CD14-positive monocyte (primary cell): Measurements from ENCODE around the gene PER2. TPM values are rescaled to one million over a fixed set of nuclear protein-coding genes. Genes with fewer than 3 reads are reported as not detected.

Source experiments
- DNase-seq, 3 donors: peaks; one replicate each; pipeline ENCODE4 v3.0.0-alpha.2; 2011 to 2022
- H2AFZ ChIP-seq: 2 replicates; pipeline ENCODE4 v1.6.0; 2012; ENCODE audit warnings: mild to moderate bottlenecking, low read depth, low read length, inconsistent platforms; ENCODE audit not compliant: insufficient read depth, poor library complexity, severe bottlenecking
- H3K27ac ChIP-seq, 2 donors: 1 replicate in 1 of 2; 2 replicates in 1 of 2; pipeline ENCODE4 v1.5.1; 2012 to 2013; ENCODE audit warnings: low read length in 2 of 2, control low read depth in 1 of 2, inconsistent platforms in 1 of 2, low read depth in 1 of 2, mild to moderate bottlenecking in 1 of 2
- H3K27me3 ChIP-seq, 2 donors: one replicate each; pipeline versions ENCODE4 v1.6.0 to v1.6.1; 2011 to 2013; ENCODE audit warnings: low read length in 2 of 2; ENCODE audit not compliant: control insufficient read depth in 2 of 2, insufficient read depth in 2 of 2
- H3K36me3 ChIP-seq, 2 donors: replicated peaks in 1 of 2; 1 replicate in 1 of 2; 2 replicates in 1 of 2; pipeline versions ENCODE4 v1.5.1 to v1.6.1; 2012 to 2013; ENCODE audit warnings: low read length in 2 of 2, control low read depth in 1 of 2, inconsistent platforms in 1 of 2, mild to moderate bottlenecking in 1 of 2; ENCODE audit not compliant: insufficient read depth in 2 of 2, control insufficient read depth in 1 of 2
- H3K4me1 ChIP-seq, 2 donors: 1 replicate in 1 of 2; 2 replicates in 1 of 2; pipeline versions ENCODE4 v1.5.1 to v1.6.1; 2012 to 2013; ENCODE audit warnings: low read length in 2 of 2, control low read depth in 1 of 2, inconsistent platforms in 1 of 2, mild to moderate bottlenecking in 1 of 2, moderate library complexity in 1 of 2; ENCODE audit not compliant: insufficient read depth in 2 of 2, control insufficient read depth in 1 of 2
- H3K4me2 ChIP-seq: replicated peaks from 2 replicates; pipeline ENCODE3; 2012; ENCODE audit warnings: low read length, moderate library complexity, mild to moderate bottlenecking; ENCODE audit not compliant: poor library complexity, severe bottlenecking; ENCODE audit errors: extremely low read depth
- H3K4me3 ChIP-seq, 3 experiments: fragments of 200-600 bp in 1 of 3; sonication (generic) in 1 of 3; replicated peaks in 1 of 3; 1 replicate in 2 of 3; 2 replicates in 1 of 3; pipeline ENCODE4 v1.5.1; 2011 to 2013; ENCODE audit warnings: low read length in 3 of 3, mild to moderate bottlenecking in 3 of 3, control low read depth in 2 of 3, low read depth in 2 of 3, inconsistent platforms in 1 of 3, moderate library complexity in 1 of 3
- H3K79me2 ChIP-seq: 2 replicates; pipeline ENCODE4 v1.6.0; 2012; ENCODE audit warnings: mild to moderate bottlenecking, control low read depth, inconsistent platforms, low read length, moderate library complexity; ENCODE audit not compliant: insufficient read depth
- H3K9ac ChIP-seq: 2 replicates; pipeline ENCODE4 v1.6.0; 2017; ENCODE audit warnings: low read length, mild to moderate bottlenecking; ENCODE audit not compliant: insufficient read depth, poor library complexity, severe bottlenecking
- H3K9me3 ChIP-seq, 2 donors: replicated peaks in 1 of 2; 1 replicate in 1 of 2; 2 replicates in 1 of 2; pipeline versions ENCODE4 v1.5.1 to v1.6.1; 2012 to 2013; ENCODE audit warnings: low read length in 2 of 2, control low read depth in 1 of 2; ENCODE audit not compliant: control insufficient read depth in 1 of 2, insufficient read depth in 1 of 2
- H4K20me1 ChIP-seq: 2 replicates; pipeline ENCODE4 v1.6.0; 2012; ENCODE audit warnings: mild to moderate bottlenecking, low read length, control low read depth, moderate library complexity; ENCODE audit not compliant: insufficient read depth
- H3K27ac Mint-ChIP-seq, 7 donors: one replicate each; pipeline ENCODE4 v1.8.0; 2020; ENCODE audit warnings: mild to moderate bottlenecking in 7 of 7, mixed read lengths in 7 of 7, moderate library complexity in 6 of 7, inconsistent platforms in 2 of 7
- H3K27me3 Mint-ChIP-seq, 3 donors: one replicate each; pipeline ENCODE4 v1.8.0; 2021 to 2022; ENCODE audit warnings: low read depth in 3 of 3, mild to moderate bottlenecking in 3 of 3, mixed read lengths in 3 of 3, moderate library complexity in 3 of 3, inconsistent platforms in 1 of 3
- H3K36me3 Mint-ChIP-seq, 2 donors: one replicate each; pipeline ENCODE4 v1.8.0; 2020; ENCODE audit warnings: mixed read lengths in 2 of 2, inconsistent platforms in 1 of 2, mild to moderate bottlenecking in 1 of 2
- H3K4me1 Mint-ChIP-seq: one replicate; pipeline ENCODE4 v1.8.0; 2020; ENCODE audit warnings: mild to moderate bottlenecking, mixed read lengths
- H3K4me3 Mint-ChIP-seq, 2 donors: one replicate each; pipeline ENCODE4 v1.8.0; 2020; ENCODE audit warnings: mild to moderate bottlenecking in 2 of 2, mixed read lengths in 2 of 2, moderate library complexity in 1 of 2
- H3K9me3 Mint-ChIP-seq, 7 donors: one replicate each; pipeline ENCODE4 v1.8.0; 2020 to 2022; ENCODE audit warnings: mixed read lengths in 7 of 7, mild to moderate bottlenecking in 6 of 7, moderate library complexity in 6 of 7, inconsistent platforms in 2 of 7
- CTCF ChIP-seq: fragments of 200-600 bp; IDR thresholded peaks from one replicate; pipeline ENCODE4 v1.8.0; 2022; ENCODE audit warnings: antibody characterized with exemption, mild to moderate bottlenecking
- WGBS: methylation state at CpG from one replicate; pipeline ENCODE4 v1.1.5; 2013; ENCODE audit warnings: missing lambda C conversion rate; ENCODE audit not compliant: insufficient coverage; 5-methylcytosine and 5-hydroxymethylcytosine counted together
- intact Hi-C, 2 donors: fragments of 100-400 bp; cut with micrococcal nuclease; formaldehyde crosslinking; loops; one replicate each; pipeline versions ENCODE4 v1.15.0 to v1.15.1; 2023
- polyA plus RNA-seq, 3 donors: library from polyadenylated mRNA; depleted of rRNA in 1 of 3; unstranded in 2 of 3; stranded (reverse) in 1 of 3; fragments of 300-500 nt in 2 of 3; fragments of >200 nt in 1 of 3; fragmentation: Illumina TruSeq in 2 of 3; gene quantifications; 1 replicate in 2 of 3; 2 replicates in 1 of 3; pipeline ENCODE4 v1.2.3, GENCODE V29; 2012 to 2021

Gene PER2
- polyA plus RNA-seq, 3 donors: 1.6 to 5.6 (median 3.1) TPM

- no peak overlapping the region for H3K4me2 ChIP-seq
- 90% methylated on average over 5 of the region's 5 CpGs for WGBS
- H3K36me3 Mint-ChIP-seq: peaks cover 20 to 32% of the 10 kb centered on the region in 2 donors
- no peaks in the 10 kb centered on the region for H3K79me2 ChIP-seq
- no peak for TF ChIP-seq CTCF
- intact Hi-C loops: no loop called here
- peaks cover 0 to 11% of the 10 kb centered on the region in 2 donors for H3K36me3 ChIP-seq
- H2AFZ ChIP-seq: no peak overlapping the region
- H3K4me3 Mint-ChIP-seq: no peak overlapping the region
- no peak overlapping the region for H3K27ac Mint-ChIP-seq
- H3K9me3 ChIP-seq: no peaks in the 10 kb centered on the region
- no peak overlapping the region for H3K27ac ChIP-seq
- no peaks in the 10 kb centered on the region for H3K4me1 ChIP-seq
- H3K9ac ChIP-seq: no peak overlapping the region
- no peaks in the 10 kb centered on the region for H3K9me3 Mint-ChIP-seq
- no peaks in the 10 kb centered on the region for H4K20me1 ChIP-seq
- no peak overlapping the region for H3K4me3 ChIP-seq
- H3K27me3 Mint-ChIP-seq: peaks cover 0 to 3% (median 0%) of the 10 kb centered on the region in 3 donors
- no peak for DNase-seq
- no peaks in the 10 kb centered on the region for H3K27me3 ChIP-seq
- no peaks in the 10 kb centered on the region for H3K4me1 Mint-ChIP-seq
Measured at GRCh38 chr2:238337846-238338245, 49.4 kb upstream of the PER2 start.

- Histone ChIP-seq H3K27me3 (no peaks in the 10 kb centered on the region), H4K20me1 (no peaks in the 10 kb centered on the region), H3K4me3 (no peak overlapping the region), H2AFZ (no peak overlapping the region), H3K79me2 (no peaks in the 10 kb centered on the region), H3K9me3 (no peaks in the 10 kb centered on the region), H3K4me2 (no peak overlapping the region), H3K27ac (no peak overlapping the region), H3K9ac (no peak overlapping the region), H3K4me1 (no peaks in the 10 kb centered on the region), H3K36me3 (peaks cover 0 to 11% of the 10 kb centered on the region in 2 donors)
- no peak for TF ChIP-seq CTCF
- WGBS: 98% methylated on average over 5 of the region's 5 CpGs
- Mint-ChIP-seq H3K27me3 (peaks cover 0 to 3% (median 0%) of the 10 kb centered on the region in 3 donors), H3K4me3 (no peak overlapping the region), H3K36me3 (peaks cover 20 to 30% of the 10 kb centered on the region in 2 donors), H3K9me3 (no peaks in the 10 kb centered on the region), H3K4me1 (no peaks in the 10 kb centered on the region), H3K27ac (peak overlapping the region in 1 of 7 donors; percentile 10)
- no peak for DNase-seq
- intact Hi-C loops: no loop called here
Measured at GRCh38 chr2:238336793-238337444, 48.5 kb upstream of the PER2 start.
